ENCODE data around the gene ACIN1.
A peak's percentile ranks its signal among the peaks of the same experiment; 100 is the strongest.
"Not testable (repeated sequence)": the region's sequence is repeated elsewhere in the genome, so short reads cannot be mapped to it uniquely, and the experiment has no call there.

ACIN1 gene

DNA sequence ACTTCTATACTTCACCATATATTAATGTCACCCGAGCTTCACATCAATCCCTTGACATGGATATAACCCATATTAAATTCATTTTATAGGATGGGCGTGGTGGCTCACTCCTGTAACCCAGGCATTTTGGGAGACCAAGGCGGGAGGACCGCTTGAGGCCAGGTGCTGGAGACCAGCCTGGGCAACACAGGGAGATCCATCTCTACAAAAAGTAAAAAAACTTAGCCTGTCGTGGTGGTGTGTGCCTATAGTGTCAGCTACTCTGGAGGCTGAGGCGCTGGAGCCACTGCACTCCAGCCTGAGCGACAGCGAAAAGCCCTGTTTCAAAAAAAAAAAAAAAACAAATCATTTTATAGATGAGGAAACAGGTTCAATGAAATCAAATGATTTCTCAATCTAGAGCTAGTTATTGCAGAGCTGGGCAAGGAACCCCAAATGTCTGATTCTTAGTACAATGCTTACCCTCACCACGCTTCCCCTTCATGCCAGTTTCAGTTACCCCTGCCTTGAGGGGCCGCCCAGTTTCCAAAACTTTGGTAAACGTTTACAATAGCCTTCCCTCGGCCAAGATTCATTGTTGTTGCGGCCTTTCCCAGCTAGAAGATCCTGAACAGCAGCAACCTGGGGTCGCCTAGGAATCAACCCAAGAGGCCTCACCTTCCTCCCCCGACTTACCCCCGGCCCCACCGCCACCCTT, 61.0 kb downstream of the ACIN1 start:
- in situ Hi-C loops (cut with MboI; ENCODE audit: low pct_unique_long_range_greater_than_20kb, low sequenced_read_pairs) = no loop called here

GRCh38 chr14:23033251-23033727, 61.6 kb downstream of the ACIN1 start:
- in situ Hi-C loops (cut with MboI; ENCODE audit: low pct_unique_long_range_greater_than_20kb, low sequenced_read_pairs) = no loop called here
- DNase-seq = no peak

More for the DNA sequence above, 61.0 kb downstream of the ACIN1 start:
- no peak for DNase-seq

DNA sequence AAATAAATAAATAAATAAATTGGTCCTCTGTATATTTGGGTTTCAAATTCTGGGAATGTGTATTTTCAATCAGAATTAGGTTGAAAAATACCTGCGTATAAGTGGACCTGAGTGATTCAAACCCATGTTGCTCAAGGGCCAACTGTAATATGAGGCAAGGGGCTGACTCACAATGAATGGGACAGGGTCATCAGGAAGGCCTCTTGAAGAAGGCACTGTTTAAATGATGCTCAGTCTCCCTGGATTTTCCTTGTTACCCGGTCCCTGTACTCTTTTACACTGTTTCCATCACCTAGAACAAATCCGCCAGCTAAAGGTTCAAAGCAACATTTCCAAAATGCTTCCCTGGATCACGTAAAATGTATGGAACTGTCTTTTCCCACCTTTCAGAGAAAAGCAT, 64.0 kb downstream of the ACIN1 start:
- in situ Hi-C loops (cut with MboI; ENCODE audit: low pct_unique_long_range_greater_than_20kb, low sequenced_read_pairs) = no loop called here
- DNase-seq = no peak

GRCh38 chr14:23028799-23029198, 66.1 kb downstream of the ACIN1 start:
- in situ Hi-C loops (cut with MboI; ENCODE audit: low pct_unique_long_range_greater_than_20kb, low sequenced_read_pairs) = no loop called here
- DNase-seq = no peak

DNA sequence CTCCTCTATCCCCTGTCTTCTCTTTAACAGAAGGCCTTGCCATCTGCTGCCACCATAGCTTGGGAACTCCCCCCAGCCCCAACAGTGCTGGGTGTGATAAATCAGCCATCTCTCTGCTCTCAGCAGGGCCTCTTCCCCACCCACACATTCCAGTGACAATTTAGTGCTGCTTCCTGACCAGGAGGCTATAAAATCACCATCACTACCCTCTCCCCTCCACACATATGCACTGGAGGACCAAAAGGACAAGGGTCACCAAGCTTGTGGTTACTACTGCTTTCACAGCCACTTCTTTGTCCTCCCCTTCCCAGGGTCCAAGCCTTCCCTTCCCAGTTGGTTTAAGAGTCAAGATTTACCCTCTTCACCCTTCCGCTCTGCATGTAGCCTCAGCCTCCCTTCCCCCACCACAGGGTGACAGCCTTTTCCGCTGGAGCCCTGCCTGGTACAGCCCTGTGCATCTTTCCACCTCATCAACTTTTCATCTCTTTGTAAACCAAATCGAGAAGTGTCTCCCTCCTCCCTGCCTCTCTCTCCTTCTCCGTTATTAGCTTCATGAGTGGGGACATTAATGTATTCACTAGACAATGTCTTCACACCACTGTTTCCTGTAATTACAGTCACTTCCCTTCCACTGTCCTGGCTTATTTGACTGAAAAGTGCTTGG, 69.7 kb downstream of the ACIN1 start:
- in situ Hi-C loops (cut with MboI; ENCODE audit: low pct_unique_long_range_greater_than_20kb, low sequenced_read_pairs) = no loop called here

GRCh38 chr14:23024612-23025075, 70.3 kb downstream of the ACIN1 start:
- in situ Hi-C loops (cut with MboI; ENCODE audit: low pct_unique_long_range_greater_than_20kb, low sequenced_read_pairs) = no loop called here
- DNase-seq = no peak

More for the DNA sequence above, 69.7 kb downstream of the ACIN1 start:
- DNase-seq = peak; percentile 27

- in situ Hi-C loops (cut with MboI; ENCODE audit: low pct_unique_long_range_greater_than_20kb, low sequenced_read_pairs) = no loop called here
- DNase-seq = no peak
Observed at GRCh38 chr14:23023795-23024152, 71.2 kb downstream of the ACIN1 start.

GRCh38 chr14:23023022-23023794, 71.7 kb downstream of the ACIN1 start:
- DNase-seq = no peak

DNA sequence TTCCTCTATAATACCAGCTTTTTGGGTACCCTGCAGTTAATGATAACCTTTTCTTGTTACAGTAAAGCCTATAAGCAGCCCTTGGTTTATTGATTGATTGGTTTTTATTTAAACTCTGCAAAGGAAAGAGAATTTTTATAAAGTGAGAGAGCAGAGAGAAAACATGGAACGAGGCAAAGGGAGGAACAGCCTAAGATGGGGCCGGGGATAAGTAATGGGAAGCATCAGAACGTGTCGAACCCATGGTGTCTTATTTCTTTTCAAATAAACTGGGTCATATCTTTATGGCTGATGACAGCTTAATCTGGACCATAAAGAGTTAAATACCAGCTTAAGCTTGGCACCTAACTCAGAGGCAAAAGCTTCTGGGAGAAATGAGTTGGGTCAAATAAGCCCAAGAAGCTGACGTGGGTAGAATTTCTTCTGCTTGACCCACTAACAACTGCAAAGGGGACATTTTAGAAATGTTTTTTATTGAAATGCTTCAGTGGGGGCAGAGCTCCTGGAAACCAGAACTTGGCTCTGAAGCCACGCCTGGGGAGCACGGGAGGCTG, 73.0 kb downstream of the ACIN1 start:
- in situ Hi-C loops (cut with MboI; ENCODE audit: low pct_unique_long_range_greater_than_20kb, low sequenced_read_pairs) = no loop called here
- no peak for DNase-seq

More at GRCh38 chr14:23023022-23023794, 71.7 kb downstream of the ACIN1 start:
- in situ Hi-C loops (cut with MboI; ENCODE audit: low pct_unique_long_range_greater_than_20kb, low sequenced_read_pairs) = no loop called here

DNA sequence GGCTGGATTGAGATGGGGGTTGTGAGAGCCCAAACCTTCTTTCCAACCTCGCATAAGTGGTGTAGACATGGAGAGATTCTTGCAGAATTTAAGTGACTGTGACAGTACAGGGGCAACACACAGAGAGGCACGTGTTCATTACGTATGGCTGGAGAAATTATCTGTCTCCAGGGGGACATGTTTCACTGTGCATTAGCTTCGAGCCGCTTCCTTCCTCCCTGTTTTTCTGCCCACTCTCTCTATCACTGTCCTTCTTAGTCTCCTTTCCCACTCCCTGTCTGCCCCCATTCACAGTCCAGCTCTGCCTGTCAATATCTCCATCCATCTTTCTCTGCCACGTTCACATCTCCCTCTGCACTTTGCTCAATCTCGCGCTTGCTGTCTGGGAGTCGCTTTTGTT, 73.5 kb downstream of the ACIN1 start:
- no peak for DNase-seq
- in situ Hi-C loops (cut with MboI; ENCODE audit: low pct_unique_long_range_greater_than_20kb, low sequenced_read_pairs) = no loop called here

DNA sequence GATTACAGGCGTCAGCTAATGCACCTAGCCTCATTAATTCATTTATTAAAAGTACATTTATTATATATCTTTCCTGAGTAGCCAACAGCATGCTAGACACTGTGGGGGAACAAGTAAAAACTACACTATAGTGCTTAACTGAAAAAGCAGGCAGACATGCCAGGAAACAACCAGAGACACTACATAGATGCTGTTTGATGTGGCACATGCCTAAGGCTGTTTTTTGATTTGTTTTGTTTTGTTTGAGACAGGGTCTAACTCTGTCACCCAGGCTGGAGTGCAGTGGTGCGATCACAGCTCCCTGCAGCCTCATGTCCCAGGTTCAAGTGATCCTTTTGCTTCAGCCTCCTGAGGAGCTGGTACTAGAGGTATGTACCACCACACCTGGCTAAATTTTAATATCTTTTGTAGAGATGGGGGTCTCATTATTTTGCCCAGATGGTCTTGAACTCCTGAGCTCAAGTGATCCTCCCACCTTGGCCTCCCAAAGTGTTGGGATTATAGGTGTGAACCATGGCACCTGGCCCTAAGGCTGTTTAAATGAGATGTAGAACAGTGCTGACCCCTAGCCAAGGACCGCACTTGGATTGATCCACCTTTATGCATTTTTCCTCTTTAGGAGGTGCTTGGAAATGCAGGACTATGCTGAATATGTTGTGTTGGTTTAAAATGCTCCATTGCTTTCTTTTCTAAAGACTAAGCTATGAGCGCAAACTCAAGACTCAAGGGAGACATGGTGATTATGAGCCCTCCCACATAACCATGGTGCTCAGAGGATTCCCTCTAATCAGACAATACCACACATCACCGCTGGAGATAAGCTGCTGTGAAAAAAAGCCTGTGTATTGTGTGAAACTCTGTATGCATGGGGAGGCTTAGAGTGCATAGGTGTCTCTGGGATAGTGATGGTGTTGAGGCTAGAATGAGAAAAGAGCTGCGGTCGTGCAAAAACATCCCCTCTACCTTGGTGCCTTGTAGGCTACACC, 74.5 kb downstream of the ACIN1 start:
- in situ Hi-C loops (cut with MboI; ENCODE audit: low pct_unique_long_range_greater_than_20kb, low sequenced_read_pairs) = no loop called here
- DNase-seq = no peak

- in situ Hi-C loops (cut with MboI; ENCODE audit: low pct_unique_long_range_greater_than_20kb, low sequenced_read_pairs) = no loop called here
- no peak for DNase-seq
Observed at GRCh38 chr14:23018107-23018506, 76.8 kb downstream of the ACIN1 start.

DNA sequence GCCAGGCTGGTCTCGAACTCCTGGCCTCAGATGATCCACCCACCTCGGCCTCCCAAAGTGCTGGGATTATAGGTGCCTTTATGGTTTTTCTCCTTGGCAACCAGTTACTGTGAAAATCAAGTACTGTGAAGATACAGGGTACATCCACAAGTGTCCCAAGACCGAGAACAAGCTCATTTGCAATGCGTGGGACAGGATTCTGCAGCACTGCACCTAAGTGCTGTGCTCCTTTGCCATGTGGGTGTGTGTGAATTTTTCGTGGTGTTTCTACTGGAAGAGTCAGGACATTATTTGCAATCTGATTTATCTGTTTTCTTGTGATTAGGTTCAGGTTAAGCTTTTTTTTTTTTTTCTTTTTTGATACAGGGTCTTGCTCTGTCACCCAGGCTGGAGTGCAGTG, 77.8 kb downstream of the ACIN1 start:
- in situ Hi-C loops (cut with MboI; ENCODE audit: low pct_unique_long_range_greater_than_20kb, low sequenced_read_pairs) = no loop called here
- DNase-seq = no peak

DNA sequence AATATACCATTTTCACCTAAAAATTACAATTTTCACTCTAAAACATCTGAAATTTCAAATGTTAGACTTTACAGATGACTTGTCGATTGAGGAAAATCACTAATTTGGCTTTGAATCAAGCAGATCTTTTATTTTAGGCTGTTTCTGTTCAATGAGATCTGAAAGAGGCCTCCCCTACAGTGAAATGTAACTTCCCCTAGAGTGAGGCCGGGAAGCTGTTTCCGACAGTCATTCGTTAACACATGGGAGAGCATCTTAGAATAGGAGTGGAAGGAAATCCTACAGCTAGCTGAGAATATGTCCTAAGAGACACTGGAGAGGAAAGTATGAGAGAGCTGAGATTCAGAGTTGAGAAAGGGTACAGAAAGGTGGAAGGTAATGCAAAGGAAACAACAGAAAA, 79.3 kb downstream of the ACIN1 start:
- in situ Hi-C loops (cut with MboI; ENCODE audit: low pct_unique_long_range_greater_than_20kb, low sequenced_read_pairs) = no loop called here
- DNase-seq = no peak

DNA sequence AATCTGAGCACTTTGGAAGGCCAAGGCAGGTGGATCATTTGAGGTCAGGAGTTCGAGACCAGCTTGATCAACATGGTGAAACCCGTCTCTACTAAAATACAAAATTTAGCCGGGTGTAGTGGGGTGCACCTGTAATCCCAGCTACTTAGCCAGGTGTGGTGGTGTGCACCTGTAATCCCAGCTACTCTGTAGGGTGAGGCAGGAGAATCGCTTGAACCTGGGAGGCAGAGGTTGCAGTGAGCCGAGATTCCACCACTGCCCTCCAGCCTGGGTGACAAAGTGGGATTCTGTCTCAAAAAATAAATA, 81.2 kb downstream of the ACIN1 start:
- DNase-seq; in situ Hi-C loops (cut with MboI; ENCODE audit: low pct_unique_long_range_greater_than_20kb, low sequenced_read_pairs): not testable (repeated sequence)

DNA sequence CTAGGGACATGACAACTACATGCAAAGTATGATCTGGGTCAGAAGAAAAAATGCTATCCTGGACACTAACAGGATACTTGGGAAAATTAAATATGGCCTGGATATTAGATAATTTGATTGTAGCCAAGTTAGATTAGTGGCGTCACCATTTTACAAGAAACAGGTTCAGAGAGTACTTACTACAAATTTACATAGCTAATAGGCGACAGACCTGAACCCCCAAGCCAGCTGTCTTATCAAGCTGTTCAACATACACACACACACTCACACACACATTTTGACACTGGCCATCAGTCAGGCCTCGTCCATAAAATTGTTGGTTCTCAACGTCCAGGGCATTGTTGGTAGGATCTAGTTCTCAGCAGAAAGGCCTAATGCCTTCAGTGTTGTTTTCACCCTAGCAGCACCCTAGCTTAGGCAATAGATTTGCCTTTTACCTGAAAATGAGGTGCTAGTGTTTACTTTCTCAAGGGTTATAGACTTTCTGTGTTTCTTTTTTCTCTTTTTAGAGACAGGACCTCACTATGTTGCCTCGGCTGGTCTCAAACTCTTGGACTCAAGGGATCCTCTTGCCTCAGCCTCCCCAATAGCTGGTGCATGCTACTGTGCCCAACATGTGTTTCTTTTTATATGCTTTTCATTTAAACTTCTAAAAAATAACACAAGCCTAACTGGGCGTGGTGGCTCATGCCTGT, 81.7 kb downstream of the ACIN1 start:
- DNase-seq = no peak
- in situ Hi-C loops (cut with MboI; ENCODE audit: low pct_unique_long_range_greater_than_20kb, low sequenced_read_pairs) = no loop called here

GRCh38 chr14:23009939-23010726, 84.8 kb downstream of the ACIN1 start, which contains the start of gene C14orf93:
C14orf93 (minus strand) TSS chr14:23010143; CDS start chr14:22999023, 11,120 bp downstream.
- DNase-seq = peak; percentile 83
- in situ Hi-C loops (cut with MboI; ENCODE audit: low pct_unique_long_range_greater_than_20kb, low sequenced_read_pairs) = no loop called here
